Measurements from ENCODE around the gene MEGF8.

MEGF8 gene

GRCh38 chr19:42420055-42420544, 94.7 kb downstream of the MEGF8 start:
- Histone ChIP-seq H3K4me3 (ENCODE audit: low read length) (no peak overlapping the region), H3K9ac (ENCODE audit: low read length) (no peak overlapping the region), H3K27me3 (ENCODE audit: control insufficient read depth, insufficient read depth, low read length) (no peaks in the 10 kb centered on the region), H3K27ac (ENCODE audit: low read depth, low read length) (no peak overlapping the region), H3K4me1 (ENCODE audit: control insufficient read depth, insufficient read depth, low read length) (peaks cover 5% of the 10 kb centered on the region), H3K36me3 (ENCODE audit: control insufficient read depth, insufficient read depth, low read length) (no peaks in the 10 kb centered on the region)

- H3K4me1 ChIP-seq (ENCODE audit: control insufficient read depth, insufficient read depth, low read length): peaks cover 5% of the 10 kb centered on the region
- no peak overlapping the region for H3K27ac ChIP-seq (ENCODE audit: low read depth, low read length)
- H3K36me3 ChIP-seq (ENCODE audit: control insufficient read depth, insufficient read depth, low read length): no peaks in the 10 kb centered on the region
- H3K4me3 ChIP-seq (ENCODE audit: low read length): no peak overlapping the region
- no peak overlapping the region for H3K9ac ChIP-seq (ENCODE audit: low read length)
- no peaks in the 10 kb centered on the region for H3K27me3 ChIP-seq (ENCODE audit: control insufficient read depth, insufficient read depth, low read length)
Observed at GRCh38 chr19:42421101-42421500, 95.7 kb downstream of the MEGF8 start.

DNA sequence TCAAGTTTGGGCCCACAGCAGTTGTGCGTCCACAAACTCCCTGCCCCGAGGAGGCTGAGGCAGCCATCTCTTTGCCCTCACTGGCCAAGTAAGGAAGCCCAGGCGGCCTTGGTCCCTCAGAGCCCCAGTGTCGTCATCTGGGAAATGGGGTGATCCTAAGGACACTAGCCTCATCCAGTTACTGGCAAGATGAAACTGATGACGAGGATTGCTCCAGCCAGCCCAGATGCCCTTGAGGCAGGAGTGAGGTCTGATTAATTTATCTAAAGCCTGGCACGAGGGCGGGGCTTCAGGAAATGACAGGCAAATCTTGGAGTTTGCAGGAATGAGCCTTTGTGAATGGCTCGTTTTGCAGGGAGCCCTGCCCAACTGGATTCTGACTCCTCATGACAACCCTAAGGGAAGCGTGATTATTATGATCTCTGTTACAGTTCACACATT, 96.2 kb downstream of the MEGF8 start:
- Histone ChIP-seq H3K4me1 (ENCODE audit: control insufficient read depth, insufficient read depth, low read length) (peaks cover 5% of the 10 kb centered on the region), H3K27ac (ENCODE audit: low read depth, low read length) (no peak overlapping the region), H3K4me3 (ENCODE audit: low read length) (no peak overlapping the region), H3K27me3 (ENCODE audit: control insufficient read depth, insufficient read depth, low read length) (no peaks in the 10 kb centered on the region), H3K9ac (ENCODE audit: low read length) (no peak overlapping the region), H3K36me3 (ENCODE audit: control insufficient read depth, insufficient read depth, low read length) (no peaks in the 10 kb centered on the region)

GRCh38 chr19:42422092-42422900, 96.9 kb downstream of the MEGF8 start:
- H3K27ac ChIP-seq (ENCODE audit: low read depth, low read length): no peak overlapping the region
- no peak overlapping the region for H3K9ac ChIP-seq (ENCODE audit: low read length)
- peak overlapping the region; percentile 83 for H3K4me3 ChIP-seq (ENCODE audit: low read length)
- H3K27me3 ChIP-seq (ENCODE audit: control insufficient read depth, insufficient read depth, low read length): no peaks in the 10 kb centered on the region
- no peaks in the 10 kb centered on the region for H3K36me3 ChIP-seq (ENCODE audit: control insufficient read depth, insufficient read depth, low read length)
- peaks cover 5% of the 10 kb centered on the region for H3K4me1 ChIP-seq (ENCODE audit: control insufficient read depth, insufficient read depth, low read length)

DNA sequence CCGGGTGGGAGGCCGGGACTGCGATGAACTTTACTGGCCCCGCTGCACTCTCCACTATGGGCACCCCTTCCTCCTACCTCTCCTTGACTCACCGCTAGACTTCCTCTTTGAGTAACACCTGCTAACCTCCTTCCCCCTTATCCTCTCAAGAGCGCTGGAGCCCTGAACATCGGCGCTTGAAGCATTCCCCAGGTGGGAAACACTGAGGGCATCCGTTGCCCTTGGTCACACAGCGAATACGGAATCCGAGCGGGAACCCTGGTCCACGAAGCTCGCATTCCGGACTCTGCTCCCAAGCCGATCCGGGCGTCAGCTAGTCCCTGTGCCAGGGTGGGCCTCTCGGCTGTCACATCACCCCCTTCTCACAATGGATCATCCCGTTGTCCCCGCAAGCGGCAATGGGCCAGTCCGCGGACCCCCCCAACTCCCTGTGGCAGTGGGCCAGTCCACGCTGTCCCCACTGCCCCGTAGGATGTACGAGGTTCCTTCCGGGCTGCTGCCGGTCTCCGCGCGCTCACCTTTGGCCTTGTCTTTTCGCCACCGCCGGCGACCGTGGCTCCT, 97.5 kb downstream of the MEGF8 start:
- peak overlapping the region; percentile 3 for H3K27ac ChIP-seq (ENCODE audit: low read depth, low read length)
- peak overlapping the region; percentile 83 for H3K4me3 ChIP-seq (ENCODE audit: low read length)
- H3K27me3 ChIP-seq (ENCODE audit: control insufficient read depth, insufficient read depth, low read length): no peaks in the 10 kb centered on the region
- H3K4me1 ChIP-seq (ENCODE audit: control insufficient read depth, insufficient read depth, low read length): peaks cover 5% of the 10 kb centered on the region
- peak overlapping the region; percentile 57 for H3K9ac ChIP-seq (ENCODE audit: low read length)
- H3K36me3 ChIP-seq (ENCODE audit: control insufficient read depth, insufficient read depth, low read length): no peaks in the 10 kb centered on the region

DNA sequence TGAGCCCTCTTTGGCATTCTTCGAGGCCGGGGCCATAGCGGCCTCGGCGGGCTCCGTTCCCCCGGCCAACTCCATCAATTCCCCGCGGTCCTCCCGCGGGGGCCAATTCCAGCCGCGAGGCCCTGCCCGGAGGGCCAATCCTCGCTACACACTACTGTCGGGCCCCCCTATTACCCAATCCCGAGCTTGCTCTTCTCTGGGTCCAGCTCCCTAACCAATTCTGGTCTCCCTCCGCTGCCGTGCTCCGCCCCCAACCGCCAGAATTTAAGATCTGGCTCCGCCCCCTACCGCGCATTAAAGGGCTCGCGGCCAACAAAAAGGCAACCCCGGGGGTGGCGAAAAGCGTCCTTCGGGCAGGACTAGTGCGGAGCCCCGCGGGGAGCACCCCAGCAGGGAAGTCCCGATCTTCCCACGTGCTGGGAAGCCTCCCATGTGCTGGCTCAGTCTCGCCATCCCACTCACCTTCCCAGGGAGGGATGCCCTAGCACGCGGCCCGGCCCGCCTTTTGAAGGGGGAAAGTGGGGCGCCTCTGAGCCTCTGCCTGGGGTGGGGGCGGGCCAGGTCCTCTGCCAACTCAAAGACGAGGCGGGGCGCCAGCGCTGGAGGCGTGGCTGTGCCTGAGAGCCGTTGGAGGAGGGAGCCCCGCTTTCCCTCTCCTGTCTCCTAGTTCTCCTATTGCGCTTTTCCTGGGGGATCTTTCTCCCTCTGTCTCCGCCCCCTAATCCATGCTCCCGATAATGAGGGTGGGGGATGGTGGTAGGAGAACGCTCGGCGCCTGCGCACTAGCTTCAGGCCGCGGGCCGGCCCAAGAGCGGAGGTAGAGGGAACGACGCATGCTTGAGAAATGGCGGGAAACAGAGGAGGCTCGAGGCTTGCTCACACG, 98.3 kb downstream of the MEGF8 start:
- H3K27ac ChIP-seq (ENCODE audit: low read depth, low read length): peak overlapping the region; percentile 37
- peak overlapping the region; percentile 83 for H3K4me3 ChIP-seq (ENCODE audit: low read length)
- H3K4me1 ChIP-seq (ENCODE audit: control insufficient read depth, insufficient read depth, low read length): peaks cover 5% of the 10 kb centered on the region
- no peaks in the 10 kb centered on the region for H3K27me3 ChIP-seq (ENCODE audit: control insufficient read depth, insufficient read depth, low read length)
- no peaks in the 10 kb centered on the region for H3K36me3 ChIP-seq (ENCODE audit: control insufficient read depth, insufficient read depth, low read length)
- H3K9ac ChIP-seq (ENCODE audit: low read length): peak overlapping the region; percentile 57

- Histone ChIP-seq H3K4me1 (ENCODE audit: control insufficient read depth, insufficient read depth, low read length) (peaks cover 5% of the 10 kb centered on the region), H3K9ac (ENCODE audit: low read length) (no peak overlapping the region), H3K27me3 (ENCODE audit: control insufficient read depth, insufficient read depth, low read length) (no peaks in the 10 kb centered on the region), H3K4me3 (ENCODE audit: low read length) (peak overlapping the region; percentile 83), H3K36me3 (ENCODE audit: control insufficient read depth, insufficient read depth, low read length) (no peaks in the 10 kb centered on the region), H3K27ac (ENCODE audit: low read depth, low read length) (no peak overlapping the region)
Observed at GRCh38 chr19:42424345-42424707, 98.9 kb downstream of the MEGF8 start.

GRCh38 chr19:42424712-42425131, 99.3 kb downstream of the MEGF8 start:
- H3K27ac ChIP-seq (ENCODE audit: low read depth, low read length): no peak overlapping the region
- H3K4me3 ChIP-seq (ENCODE audit: low read length): no peak overlapping the region
- H3K9ac ChIP-seq (ENCODE audit: low read length): no peak overlapping the region
- no peaks in the 10 kb centered on the region for H3K36me3 ChIP-seq (ENCODE audit: control insufficient read depth, insufficient read depth, low read length)
- peaks cover 5% of the 10 kb centered on the region for H3K4me1 ChIP-seq (ENCODE audit: control insufficient read depth, insufficient read depth, low read length)
- H3K27me3 ChIP-seq (ENCODE audit: control insufficient read depth, insufficient read depth, low read length): no peaks in the 10 kb centered on the region

DNA sequence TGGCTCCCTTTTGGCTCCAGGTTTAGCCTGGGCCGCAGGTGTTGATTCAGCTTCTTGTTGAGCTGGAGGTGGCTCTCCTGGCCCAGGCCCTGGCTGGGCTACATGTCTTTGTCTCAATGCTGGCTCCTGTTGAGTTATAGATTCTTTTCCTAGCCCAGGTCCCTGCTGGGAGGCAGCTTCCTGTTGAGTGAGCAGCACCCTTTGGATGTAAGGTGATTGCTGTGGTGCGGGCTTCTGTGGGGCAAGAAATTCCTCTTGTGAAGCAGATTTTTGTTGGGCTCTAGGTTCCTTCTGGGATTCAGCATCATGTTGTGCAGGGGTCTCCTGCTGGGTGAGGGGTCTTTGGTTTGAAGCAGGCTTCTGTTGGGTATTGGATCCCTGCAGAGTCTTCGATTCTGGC, 101.2 kb downstream of the MEGF8 start:
- H3K36me3 ChIP-seq (ENCODE audit: control insufficient read depth, insufficient read depth, low read length): no peaks in the 10 kb centered on the region
- H3K27ac ChIP-seq (ENCODE audit: low read depth, low read length): no peak overlapping the region
- H3K27me3 ChIP-seq (ENCODE audit: control insufficient read depth, insufficient read depth, low read length): no peaks in the 10 kb centered on the region
- no peak overlapping the region for H3K4me3 ChIP-seq (ENCODE audit: low read length)
- H3K4me1 ChIP-seq (ENCODE audit: control insufficient read depth, insufficient read depth, low read length): peaks cover 5% of the 10 kb centered on the region
- H3K9ac ChIP-seq (ENCODE audit: low read length): no peak overlapping the region

DNA sequence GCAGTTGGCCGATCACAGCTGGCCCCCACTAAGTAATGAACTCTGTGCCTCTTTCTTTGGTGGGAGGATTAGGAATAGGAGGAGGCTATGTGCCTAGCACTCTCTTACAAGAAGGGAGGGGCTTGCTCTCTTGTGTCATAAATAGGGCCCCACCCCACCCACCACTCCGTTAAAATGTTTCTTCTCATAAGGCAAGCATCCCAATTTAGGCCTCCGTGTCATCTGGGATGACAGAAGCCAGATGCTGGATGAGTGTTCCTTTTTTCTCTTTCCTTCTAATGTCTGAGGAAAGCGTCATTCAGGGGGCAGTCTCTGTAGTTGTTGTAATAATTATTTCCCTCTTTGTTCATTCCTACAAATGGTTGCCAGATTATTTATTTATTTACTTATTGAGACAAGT, 101.9 kb downstream of the MEGF8 start, which contains the start of gene LIPE:
TSS of gene LIPE (minus strand) at position 76 of the 400 bp plus-strand sequence. CDS start 239 bp downstream, outside the sequence.
- Histone ChIP-seq H3K36me3 (ENCODE audit: control insufficient read depth, insufficient read depth, low read length) (no peaks in the 10 kb centered on the region), H3K4me3 (ENCODE audit: low read length) (no peak within 1 kb of the TSS), H3K4me1 (ENCODE audit: control insufficient read depth, insufficient read depth, low read length) (peaks cover 5% of the 10 kb centered on the region), H3K27me3 (ENCODE audit: control insufficient read depth, insufficient read depth, low read length) (no peaks in the 10 kb centered on the region), H3K27ac (ENCODE audit: low read depth, low read length) (no peak within 1 kb of the TSS), H3K9ac (ENCODE audit: low read length) (no peak within 1 kb of the TSS)
